WTC11 (cell line): ENCODE data around the gene B2M. TPM values are rescaled to one million over a fixed set of nuclear protein-coding genes. Genes with fewer than 3 reads are reported as not detected.

Experiments used
- ATAC-seq: fragments of 200-7000 bp; cut with Tn5 transposase; 2 replicates; pipeline ENCODE4 v1.10.0; 2021; ENCODE audit warnings: mild to moderate bottlenecking, moderate library complexity
- CTCF ChIA-PET: fragments of 300-600 bp; sonication (Branson Sonifier 250); formaldehyde crosslinking; loops from one replicate; lab custom pipeline; 2021; ENCODE audit warnings: antibody characterized with exemption; lab: Charles Lee
- POLR2A ChIA-PET: fragments of 350-600 bp; sonication (Branson Sonifier 250); formaldehyde crosslinking; loops from one replicate; lab custom pipeline; 2021; ENCODE audit warnings: antibody characterized with exemption; lab: Charles Lee
- DNase-seq: peaks from one replicate; pipeline ENCODE4 v3.0.0; 2021; ENCODE audit warnings: low spot score
- H3K27ac Mint-ChIP-seq: 2 replicates; pipeline ENCODE4 v1.8.0; 2021; ENCODE audit warnings: mixed read lengths
- H3K27me3 Mint-ChIP-seq: 2 replicates; pipeline ENCODE4 v1.8.0; 2021; ENCODE audit warnings: low read depth, mild to moderate bottlenecking, moderate library complexity, mixed read lengths
- H3K36me3 Mint-ChIP-seq: 2 replicates; pipeline ENCODE4 v1.8.0; 2021; ENCODE audit warnings: mixed read lengths
- H3K4me1 Mint-ChIP-seq: 2 replicates; pipeline ENCODE4 v1.8.0; 2022; ENCODE audit warnings: mixed read lengths
- H3K4me3 Mint-ChIP-seq: 2 replicates; pipeline ENCODE4 v1.8.0; 2021; ENCODE audit warnings: mild to moderate bottlenecking, moderate library complexity, mixed read lengths
- H3K9me3 Mint-ChIP-seq: 2 replicates; pipeline ENCODE4 v1.8.0; 2021; ENCODE audit warnings: mixed read lengths
- ATF1 ChIP-seq: sonication (generic); formaldehyde crosslinking; IDR thresholded peaks from 2 replicates; pipeline ENCODE4 v1.8.1; 2023; ENCODE audit warnings: mild to moderate bottlenecking, moderate library complexity, missing genetic modification reagents
- EMX1 ChIP-seq: fragments of 250-450 bp; sonication (Bioruptor Pico); IDR thresholded peaks from 2 replicates; pipeline ENCODE4 v1.8.0; 2021; ENCODE audit warnings: mild to moderate bottlenecking
- ESRRA ChIP-seq: sonication (generic); formaldehyde crosslinking; IDR thresholded peaks from 2 replicates; pipeline ENCODE4 v1.8.1; 2022; ENCODE audit warnings: mild to moderate bottlenecking, missing genetic modification reagents, borderline replicate concordance
- FOXJ3 ChIP-seq: sonication (generic); formaldehyde crosslinking; IDR thresholded peaks from 2 replicates; pipeline ENCODE4 v1.9.0; 2021; ENCODE audit warnings: missing genetic modification reagents, mild to moderate bottlenecking, borderline replicate concordance
- FOXK1 ChIP-seq: sonication (generic); formaldehyde crosslinking; IDR thresholded peaks from 2 replicates; pipeline ENCODE4 v1.8.0; 2022; ENCODE audit warnings: mild to moderate bottlenecking, moderate library complexity, missing genetic modification reagents
- GABPB1 ChIP-seq: sonication (generic); formaldehyde crosslinking; IDR thresholded peaks from 2 replicates; pipeline ENCODE4 v1.8.1; 2023; ENCODE audit warnings: mild to moderate bottlenecking, missing genetic modification reagents
- JUN ChIP-seq: sonication (generic); formaldehyde crosslinking; IDR thresholded peaks from 2 replicates; pipeline ENCODE4 v1.8.0; 2023; ENCODE audit warnings: mild to moderate bottlenecking, missing genetic modification reagents
- KAT7 ChIP-seq: sonication (generic); formaldehyde crosslinking; IDR thresholded peaks from 2 replicates; pipeline ENCODE4 v1.8.1; 2023; ENCODE audit warnings: missing genetic modification reagents, mild to moderate bottlenecking, borderline replicate concordance
- MXD4 ChIP-seq: fragments of 250-450 bp; sonication (Bioruptor Pico); IDR thresholded peaks from 2 replicates; pipeline ENCODE4 v1.8.0; 2021; ENCODE audit warnings: mild to moderate bottlenecking, moderate library complexity, borderline replicate concordance
- MYBL2 ChIP-seq: sonication (generic); formaldehyde crosslinking; IDR thresholded peaks from 2 replicates; pipeline ENCODE4 v1.8.1; 2023; ENCODE audit warnings: mild to moderate bottlenecking, moderate library complexity, missing genetic modification reagents
- NFATC4 ChIP-seq: fragments of 250-450 bp; sonication (Bioruptor Pico); IDR thresholded peaks from 2 replicates; pipeline ENCODE4 v1.9.0; 2021; ENCODE audit warnings: mild to moderate bottlenecking
- NFYB ChIP-seq: sonication (generic); formaldehyde crosslinking; conservative IDR thresholded peaks from 2 replicates; pipeline ENCODE4 v1.8.0; 2022; ENCODE audit warnings: low read depth, missing genetic modification reagents
- NR1H2 ChIP-seq: sonication (generic); formaldehyde crosslinking; IDR thresholded peaks from 2 replicates; pipeline ENCODE4 v1.9.0; 2021; ENCODE audit warnings: mild to moderate bottlenecking, moderate library complexity, missing genetic modification reagents
- NR3C1 ChIP-seq: sonication (generic); formaldehyde crosslinking; conservative IDR thresholded peaks from 2 replicates; pipeline ENCODE4 v1.8.1; 2023; ENCODE audit warnings: low read depth, mild to moderate bottlenecking, missing genetic modification reagents
- OVOL2 ChIP-seq: fragments of 250-450 bp; sonication (Bioruptor Pico); IDR thresholded peaks from 2 replicates; pipeline ENCODE4 v1.9.0; 2021; ENCODE audit warnings: mild to moderate bottlenecking, borderline replicate concordance
- RELA ChIP-seq: sonication (generic); formaldehyde crosslinking; IDR thresholded peaks from 2 replicates; pipeline ENCODE4 v1.8.1; 2022; ENCODE audit warnings: missing genetic modification reagents, mild to moderate bottlenecking, borderline replicate concordance
- SOX15 ChIP-seq: fragments of 250-450 bp; sonication (Bioruptor Pico); IDR thresholded peaks from 2 replicates; pipeline ENCODE4 v1.9.0; 2021; ENCODE audit warnings: mild to moderate bottlenecking
- ZNF219 ChIP-seq: sonication (generic); formaldehyde crosslinking; IDR thresholded peaks from 2 replicates; pipeline ENCODE4 v1.8.0; 2023; ENCODE audit warnings: missing genetic modification reagents, mild to moderate bottlenecking, borderline replicate concordance
- total RNA-seq: library from RNA; stranded (reverse); gene quantifications from 3 replicates; pipeline ENCODE4 v1.2.3, GENCODE V29; 2021
- TF ChIP-seq, protein P1 (sequence below): sonication (generic); formaldehyde crosslinking; IDR thresholded peaks from 2 replicates; pipeline ENCODE4 v1.8.1; 2023; ENCODE audit warnings: mild to moderate bottlenecking, missing genetic modification reagents, moderate library complexity
- TF ChIP-seq, protein P2 (sequence below): sonication (generic); formaldehyde crosslinking; IDR thresholded peaks from 2 replicates; pipeline ENCODE4 v1.8.0; 2022; ENCODE audit warnings: mild to moderate bottlenecking, missing genetic modification reagents
- TF ChIP-seq, protein P3 (sequence below): sonication (generic); formaldehyde crosslinking; IDR thresholded peaks from 2 replicates; pipeline ENCODE4 v1.8.1; 2022; ENCODE audit warnings: low read depth, mild to moderate bottlenecking, moderate library complexity, missing genetic modification reagents, borderline replicate concordance
- TF ChIP-seq, protein P4 (sequence below): sonication (generic); formaldehyde crosslinking; IDR thresholded peaks from 2 replicates; pipeline ENCODE4 v1.8.1; 2023; ENCODE audit warnings: mild to moderate bottlenecking, missing genetic modification reagents, borderline replicate concordance

Gene B2M
- total RNA-seq, 1 experiment from 2014 or later = 88.2 TPM

DNA sequence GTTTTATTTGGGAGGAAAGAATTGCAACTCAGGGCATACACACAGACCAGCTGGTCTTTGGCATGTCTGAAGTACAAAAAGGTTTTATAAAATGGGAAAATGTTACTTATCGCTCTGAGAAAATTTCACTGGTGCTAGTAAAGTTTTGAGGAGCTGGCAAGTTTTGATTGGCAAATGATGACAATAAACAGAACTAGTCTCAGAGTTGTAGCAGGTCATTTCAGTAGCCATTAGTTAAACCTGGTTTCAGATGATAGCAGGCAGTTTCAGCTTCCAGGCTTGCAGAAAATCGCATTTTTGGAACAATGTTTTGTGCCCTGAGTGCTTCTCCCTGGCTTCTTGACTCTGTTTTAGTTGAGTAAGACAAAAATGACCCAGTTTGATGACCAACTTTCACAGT is 10.7 kb downstream of the B2M start (continued):
- TF ChIP-seq FOXJ3 (CRISPR knock-in tag) (no peak), NR1H2 (no peak), RELA (CRISPR knock-in tag) (no peak), KAT7 (CRISPR knock-in tag) (no peak), MYBL2 (CRISPR knock-in tag) (no peak), EMX1 (no peak), MXD4 (no peak), NFYB (CRISPR knock-in tag) (no peak)
- TF ChIP-seq, protein P1, sequence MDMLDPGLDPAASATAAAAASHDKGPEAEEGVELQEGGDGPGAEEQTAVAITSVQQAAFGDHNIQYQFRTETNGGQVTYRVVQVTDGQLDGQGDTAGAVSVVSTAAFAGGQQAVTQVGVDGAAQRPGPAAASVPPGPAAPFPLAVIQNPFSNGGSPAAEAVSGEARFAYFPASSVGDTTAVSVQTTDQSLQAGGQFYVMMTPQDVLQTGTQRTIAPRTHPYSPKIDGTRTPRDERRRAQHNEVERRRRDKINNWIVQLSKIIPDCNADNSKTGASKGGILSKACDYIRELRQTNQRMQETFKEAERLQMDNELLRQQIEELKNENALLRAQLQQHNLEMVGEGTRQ = no peak
- TF ChIP-seq, protein P2, sequence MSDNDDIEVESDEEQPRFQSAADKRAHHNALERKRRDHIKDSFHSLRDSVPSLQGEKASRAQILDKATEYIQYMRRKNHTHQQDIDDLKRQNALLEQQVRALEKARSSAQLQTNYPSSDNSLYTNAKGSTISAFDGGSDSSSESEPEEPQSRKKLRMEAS = no peak

DNA sequence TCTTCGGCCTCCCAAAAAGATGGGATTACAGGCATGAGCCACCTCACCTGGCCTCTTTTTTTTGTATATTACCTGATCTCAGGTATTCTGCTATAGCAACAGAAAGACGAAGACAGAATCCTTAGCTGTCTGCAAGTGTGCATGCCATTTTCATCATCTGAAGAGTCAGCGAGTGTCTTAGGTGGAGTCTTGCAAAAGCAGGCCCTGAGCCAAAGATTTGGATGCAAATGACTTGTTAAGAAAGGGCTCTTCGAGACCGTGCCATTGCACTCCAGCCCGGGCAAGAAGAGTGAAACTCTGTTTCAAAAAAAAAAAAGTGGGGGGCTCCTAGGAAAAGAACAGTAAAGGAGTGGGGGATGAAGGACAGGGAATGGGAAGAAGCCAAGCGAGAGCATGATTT is 14.8 kb downstream of the B2M start:
- peaks cover 32% of the 10 kb centered on the region for H3K4me1 Mint-ChIP-seq
- TF ChIP-seq SOX15 (CRISPR knock-in tag) (no peak), OVOL2 (CRISPR knock-in tag) (no peak), ATF1 (CRISPR knock-in tag) (no peak), NR3C1 (no peak), ESRRA (CRISPR knock-in tag) (no peak)
- TF ChIP-seq, protein P3, sequence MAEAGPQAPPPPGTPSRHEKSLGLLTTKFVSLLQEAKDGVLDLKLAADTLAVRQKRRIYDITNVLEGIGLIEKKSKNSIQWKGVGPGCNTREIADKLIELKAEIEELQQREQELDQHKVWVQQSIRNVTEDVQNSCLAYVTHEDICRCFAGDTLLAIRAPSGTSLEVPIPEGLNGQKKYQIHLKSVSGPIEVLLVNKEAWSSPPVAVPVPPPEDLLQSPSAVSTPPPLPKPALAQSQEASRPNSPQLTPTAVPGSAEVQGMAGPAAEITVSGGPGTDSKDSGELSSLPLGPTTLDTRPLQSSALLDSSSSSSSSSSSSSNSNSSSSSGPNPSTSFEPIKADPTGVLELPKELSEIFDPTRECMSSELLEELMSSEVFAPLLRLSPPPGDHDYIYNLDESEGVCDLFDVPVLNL (CRISPR knock-in tag) = no peak
- H3K36me3 Mint-ChIP-seq = no peaks in the 10 kb centered on the region
- DNase-seq (no peak), ATAC-seq (no peak)
- H3K27me3 Mint-ChIP-seq = no peaks in the 10 kb centered on the region; the same call in 1 of the 2 replicates
- no peaks in the 10 kb centered on the region for H3K9me3 Mint-ChIP-seq
- H3K27ac Mint-ChIP-seq = peak overlapping the region; percentile 89
- H3K4me3 Mint-ChIP-seq = no peak overlapping the region
- POLR2A ChIA-PET = interaction anchor here (0.5 to 3.6 kb wide), 3 partner anchors 14 to 196 kb away, joined by 4 to 37 read pairs (median 8); partner anchors contain the start of genes B2M, PATL2 and SPG11
- CTCF ChIA-PET = interaction anchor here (1.1 to 1.8 kb wide), 3 partner anchors 13 to 63 kb away, joined by 6 to 21 read pairs (median 18); partner anchors contain the start of gene SPG11

DNA sequence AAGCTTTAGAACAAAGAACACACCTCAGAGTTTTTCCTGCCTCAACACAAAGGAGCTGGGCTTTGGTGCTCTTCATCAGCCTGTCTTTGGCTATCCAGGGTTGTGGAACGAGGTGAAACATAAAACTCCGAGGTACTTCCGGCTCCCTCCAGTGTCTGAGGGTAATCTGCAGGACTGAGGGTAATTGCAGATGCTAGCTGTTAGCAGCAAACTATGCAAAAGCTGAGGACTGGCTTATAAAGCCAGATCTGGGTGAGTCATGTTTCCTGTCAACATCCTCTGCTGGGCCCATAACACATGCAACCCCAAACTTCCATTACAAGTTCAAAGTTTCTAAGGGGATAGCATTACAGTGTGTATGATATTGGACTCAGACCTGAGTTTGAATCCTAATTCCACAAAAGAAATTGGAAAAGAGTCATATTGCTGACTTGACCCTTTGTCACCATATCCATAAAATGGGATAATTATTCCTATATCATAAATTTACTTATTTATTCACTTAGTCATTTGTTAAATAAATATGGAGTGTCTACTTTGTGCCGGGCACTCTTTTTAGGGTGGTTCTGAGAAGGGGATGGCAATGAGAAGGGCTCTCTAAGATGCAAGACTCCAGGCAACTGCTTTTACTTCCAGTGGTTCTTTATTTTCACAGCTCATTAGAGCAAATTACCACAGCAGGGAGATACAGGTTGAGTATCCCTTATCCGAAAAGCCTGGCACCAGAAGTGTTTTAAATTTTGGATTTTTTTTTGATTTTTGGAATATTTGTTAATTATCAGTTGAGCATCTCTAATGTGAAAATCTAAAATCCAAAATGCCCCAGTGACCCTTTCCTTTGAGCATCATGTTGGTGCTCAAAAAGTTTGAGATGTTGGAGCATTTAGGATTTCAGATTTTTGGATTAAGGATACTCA is 15.5 kb downstream of the B2M start:
- CTCF ChIA-PET = interaction anchor here (1.0 to 2.6 kb wide), 6 partner anchors 11 to 64 kb away, joined by 6 to 39 read pairs (median 20); partner anchors contain the start of genes B2M, PATL2 and SPG11
- ATAC-seq = peak; percentile 13
- POLR2A ChIA-PET = interaction anchor here (0.5 to 3.6 kb wide), 4 partner anchors 15 to 195 kb away, joined by 3 to 37 read pairs (median 6); partner anchors contain the start of genes B2M, PATL2 and SPG11
- Mint-ChIP-seq H3K36me3 (no peaks in the 10 kb centered on the region), H3K27me3 (no peaks in the 10 kb centered on the region; the same call in 1 of the 2 replicates), H3K27ac (peak overlapping the region; percentile 89), H3K4me1 (peaks cover 32% of the 10 kb centered on the region), H3K4me3 (no peak overlapping the region), H3K9me3 (no peaks in the 10 kb centered on the region)
- DNase-seq = no peak
- TF ChIP-seq, protein P4, sequence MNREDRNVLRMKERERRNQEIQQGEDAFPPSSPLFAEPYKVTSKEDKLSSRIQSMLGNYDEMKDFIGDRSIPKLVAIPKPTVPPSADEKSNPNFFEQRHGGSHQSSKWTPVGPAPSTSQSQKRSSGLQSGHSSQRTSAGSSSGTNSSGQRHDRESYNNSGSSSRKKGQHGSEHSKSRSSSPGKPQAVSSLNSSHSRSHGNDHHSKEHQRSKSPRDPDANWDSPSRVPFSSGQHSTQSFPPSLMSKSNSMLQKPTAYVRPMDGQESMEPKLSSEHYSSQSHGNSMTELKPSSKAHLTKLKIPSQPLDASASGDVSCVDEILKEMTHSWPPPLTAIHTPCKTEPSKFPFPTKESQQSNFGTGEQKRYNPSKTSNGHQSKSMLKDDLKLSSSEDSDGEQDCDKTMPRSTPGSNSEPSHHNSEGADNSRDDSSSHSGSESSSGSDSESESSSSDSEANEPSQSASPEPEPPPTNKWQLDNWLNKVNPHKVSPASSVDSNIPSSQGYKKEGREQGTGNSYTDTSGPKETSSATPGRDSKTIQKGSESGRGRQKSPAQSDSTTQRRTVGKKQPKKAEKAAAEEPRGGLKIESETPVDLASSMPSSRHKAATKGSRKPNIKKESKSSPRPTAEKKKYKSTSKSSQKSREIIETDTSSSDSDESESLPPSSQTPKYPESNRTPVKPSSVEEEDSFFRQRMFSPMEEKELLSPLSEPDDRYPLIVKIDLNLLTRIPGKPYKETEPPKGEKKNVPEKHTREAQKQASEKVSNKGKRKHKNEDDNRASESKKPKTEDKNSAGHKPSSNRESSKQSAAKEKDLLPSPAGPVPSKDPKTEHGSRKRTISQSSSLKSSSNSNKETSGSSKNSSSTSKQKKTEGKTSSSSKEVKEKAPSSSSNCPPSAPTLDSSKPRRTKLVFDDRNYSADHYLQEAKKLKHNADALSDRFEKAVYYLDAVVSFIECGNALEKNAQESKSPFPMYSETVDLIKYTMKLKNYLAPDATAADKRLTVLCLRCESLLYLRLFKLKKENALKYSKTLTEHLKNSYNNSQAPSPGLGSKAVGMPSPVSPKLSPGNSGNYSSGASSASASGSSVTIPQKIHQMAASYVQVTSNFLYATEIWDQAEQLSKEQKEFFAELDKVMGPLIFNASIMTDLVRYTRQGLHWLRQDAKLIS (CRISPR knock-in tag) = no peak
- TF ChIP-seq JUN (no peak), NFATC4 (CRISPR knock-in tag) (0 out of 2 replicates have a peak, but pooled peaks have one; percentile 8), ZNF219 (CRISPR knock-in tag) (no peak), FOXK1 (no peak), GABPB1 (CRISPR knock-in tag) (peak; percentile 78)
